AG20443 (cell line): ENCODE measurements around the gene GOLGA6L10.
"Not testable (repeated sequence)": the region's sequence is repeated elsewhere in the genome, so short reads cannot be mapped to it uniquely, and the experiment has no call there.

Source experiments
- DNase-seq: peaks from one replicate; pipeline ENCODE4 v3.0.0; 2012; ENCODE audit warnings: low spot score, mixed read lengths

GOLGA6L10 gene

GRCh38 chr15:82342632-82343374, 6.5 kb downstream of the GOLGA6L10 start:
- DNase-seq, result not testable (repeated sequence)

- not testable (repeated sequence) for DNase-seq
Observed at GRCh38 chr15:82338573-82338972, 10.7 kb downstream of the GOLGA6L10 start.

GRCh38 chr15:82338053-82338452, 11.2 kb downstream of the GOLGA6L10 start:
- not testable (repeated sequence) for DNase-seq

- DNase-seq, result not testable (repeated sequence)
Observed at GRCh38 chr15:82337051-82337450, 12.2 kb downstream of the GOLGA6L10 start.

GRCh38 chr15:82336180-82336647, 13.1 kb downstream of the GOLGA6L10 start:
- DNase-seq, result not testable (repeated sequence)

GRCh38 chr15:82335006-82335405, 14.3 kb downstream of the GOLGA6L10 start:
- DNase-seq, result not testable (repeated sequence)

GRCh38 chr15:82334554-82334932, 14.7 kb downstream of the GOLGA6L10 start:
- not testable (repeated sequence) for DNase-seq

- DNase-seq, result not testable (repeated sequence)
Observed at GRCh38 chr15:82333603-82334553, 15.4 kb downstream of the GOLGA6L10 start.

GRCh38 chr15:82332711-82333602, 16.3 kb downstream of the GOLGA6L10 start:
- not testable (repeated sequence) for DNase-seq

GRCh38 chr15:82331576-82332304, 17.5 kb downstream of the GOLGA6L10 start:
- not testable (repeated sequence) for DNase-seq

- DNase-seq, result not testable (repeated sequence)
Observed at GRCh38 chr15:82330921-82331320, 18.4 kb downstream of the GOLGA6L10 start.

GRCh38 chr15:82329039-82329438, 20.2 kb downstream of the GOLGA6L10 start:
- not testable (repeated sequence) for DNase-seq

GRCh38 chr15:82327372-82327771, 21.9 kb downstream of the GOLGA6L10 start:
- DNase-seq, result not testable (repeated sequence)

GRCh38 chr15:82326896-82327295, 22.4 kb downstream of the GOLGA6L10 start:
- not testable (repeated sequence) for DNase-seq

- DNase-seq, result not testable (repeated sequence)
Observed at GRCh38 chr15:82325646-82326045, 23.6 kb downstream of the GOLGA6L10 start.

- DNase-seq, result not testable (repeated sequence)
Observed at GRCh38 chr15:82324831-82325230, 24.4 kb downstream of the GOLGA6L10 start.

GRCh38 chr15:82322488-82322887, 26.8 kb downstream of the GOLGA6L10 start:
- DNase-seq, result not testable (repeated sequence)

GRCh38 chr15:82320861-82321260, 28.4 kb downstream of the GOLGA6L10 start:
- DNase-seq, result not testable (repeated sequence)

GRCh38 chr15:82319522-82320278, 29.6 kb downstream of the GOLGA6L10 start:
- not testable (repeated sequence) for DNase-seq

GRCh38 chr15:82318281-82318680, 31.0 kb downstream of the GOLGA6L10 start:
- not testable (repeated sequence) for DNase-seq
